WI38 (cell line): ENCODE data around the gene LINC00237.

Experiments used
- H3K4me3 ChIP-seq: 2 replicates; pipeline ENCODE4 v1.5.1; 2011; ENCODE audit warnings: low read depth, mild to moderate bottlenecking, control low read depth, low read length
- CTCF ChIP-seq: IDR thresholded peaks from 2 replicates; pipeline ENCODE4 v1.5.1; 2012; ENCODE audit warnings: low read depth, mild to moderate bottlenecking, control low read depth, low read length

Gene LINC00237

GRCh38 chr20:21106171-21107017 is at the start of gene LINC00237:
Gene LINC00237, minus strand, starts transcription at chr20:21106358.
- H3K4me3 ChIP-seq, result no peak within 1 kb of the TSS
- no peak for TF ChIP-seq CTCF

GRCh38 chr20:21155268-21155667 is 49.1 kb upstream of the LINC00237 start:
- no peak overlapping the region for H3K4me3 ChIP-seq
- TF ChIP-seq CTCF, result no peak

GRCh38 chr20:21154692-21155091 is 48.5 kb upstream of the LINC00237 start:
- no peak for TF ChIP-seq CTCF
- H3K4me3 ChIP-seq, result no peak overlapping the region

GRCh38 chr20:21151791-21152190 is 45.6 kb upstream of the LINC00237 start:
- no peak for TF ChIP-seq CTCF
- H3K4me3 ChIP-seq, result no peak overlapping the region

- no peak for TF ChIP-seq CTCF
- no peak overlapping the region for H3K4me3 ChIP-seq
These were observed 43.2 kb upstream of the LINC00237 start for GRCh38 chr20:21149344-21149743.

GRCh38 chr20:21147593-21147992 is 41.4 kb upstream of the LINC00237 start:
- TF ChIP-seq CTCF, result no peak
- no peak overlapping the region for H3K4me3 ChIP-seq

- no peak overlapping the region for H3K4me3 ChIP-seq
- no peak for TF ChIP-seq CTCF
These were observed 40.1 kb upstream of the LINC00237 start for GRCh38 chr20:21146215-21146614.
